DMS79 treated with DMSO at 0.1 percent for 48 hours (cell line): ENCODE results near the gene VSTM2B.
A peak's percentile ranks its signal among the peaks of the same experiment; 100 is the strongest.
"Not testable (repeated sequence)": the region's sequence is repeated elsewhere in the genome, so short reads cannot be mapped to it uniquely, and the experiment has no call there.

Experiments
- DNase-seq: peaks from one replicate; lab custom pipeline; 2025; lab: John Stamatoyannopoulos, UW

The VSTM2B gene

DNA sequence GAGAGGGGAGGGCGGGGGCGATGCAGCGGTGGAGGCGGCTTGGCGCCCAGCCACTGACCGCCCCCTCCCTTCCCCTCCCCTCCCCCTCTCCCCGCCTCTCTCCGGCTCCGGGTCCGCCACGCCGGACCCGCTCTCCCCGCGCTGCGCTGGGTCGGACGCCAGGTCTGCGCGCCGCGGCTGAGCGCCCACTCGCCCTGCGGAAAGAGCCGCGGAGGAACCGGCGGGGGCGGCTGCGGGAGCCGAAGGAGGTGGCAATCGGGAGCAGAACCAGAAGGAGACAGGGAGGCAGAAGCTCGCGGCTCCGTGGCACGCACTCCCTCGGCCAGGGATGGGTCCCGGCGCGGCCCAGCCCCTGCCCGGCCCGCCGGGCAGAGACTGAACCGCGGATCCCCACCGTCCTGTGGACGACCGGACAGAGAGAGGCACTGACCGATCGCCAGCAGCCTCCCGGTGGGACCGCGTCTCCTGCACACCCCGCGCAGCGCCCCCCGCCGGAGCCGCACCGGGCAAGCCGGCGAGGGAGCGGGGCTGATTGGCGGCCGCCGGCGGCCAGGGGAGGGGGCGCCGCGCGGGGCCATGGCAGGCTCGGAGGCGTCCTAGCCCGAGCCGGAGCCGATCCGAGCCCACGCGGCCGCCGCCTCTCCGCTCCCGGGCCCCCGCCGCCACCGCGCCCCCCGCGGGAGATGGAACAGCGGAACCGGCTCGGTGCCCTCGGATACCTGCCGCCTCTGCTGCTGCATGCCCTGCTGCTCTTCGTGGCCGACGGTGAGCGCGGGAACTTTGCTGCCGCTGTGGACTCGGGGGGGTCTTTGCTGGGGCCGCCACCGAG lies at the start of gene VSTM2B:
VSTM2B (plus strand) TSS at position 94 of the 829 bp plus-strand sequence; CDS start at position 684, 590 bp downstream.
- no peak for DNase-seq

GRCh38 chr19:29476528-29476927 lies 49.3 kb upstream of the VSTM2B start:
- DNase-seq = peak; percentile 17

DNA sequence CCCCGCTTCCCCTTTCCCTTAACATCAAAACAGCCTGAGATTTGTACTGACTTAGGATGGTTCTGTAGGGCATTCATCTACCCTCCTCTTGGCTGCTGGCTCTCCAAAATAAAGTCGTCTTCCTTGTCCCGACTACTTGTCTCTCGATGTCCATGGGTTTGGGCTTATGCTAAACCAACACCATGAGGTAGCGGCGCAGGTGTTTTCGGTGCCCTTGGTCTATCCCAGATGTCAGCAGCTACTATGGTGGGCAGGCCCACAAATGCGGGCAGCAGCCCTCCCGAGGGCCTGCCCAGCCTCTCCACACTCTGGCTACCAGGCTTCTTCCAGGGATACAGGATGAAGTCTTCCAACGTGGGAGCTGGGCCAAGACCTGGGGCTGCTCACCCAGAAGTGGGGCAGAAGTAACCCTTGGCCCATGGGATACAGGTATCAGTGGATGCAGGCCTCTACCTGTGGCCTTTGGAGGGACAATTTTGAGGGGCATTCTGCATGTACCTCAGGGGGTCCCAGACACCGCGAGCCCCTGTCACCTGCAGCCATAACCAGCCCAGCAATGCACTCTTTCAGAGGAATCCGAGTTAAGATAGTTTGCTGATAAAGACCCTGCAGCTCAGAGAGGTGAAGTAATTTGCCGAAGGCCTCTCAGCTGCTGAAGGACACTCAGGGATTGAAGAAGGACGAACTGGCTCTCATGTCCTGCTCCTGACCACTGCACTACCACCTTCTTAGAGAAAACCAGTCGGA lies 47.8 kb upstream of the VSTM2B start:
- no peak for DNase-seq

GRCh38 chr19:29478578-29479565 lies 46.9 kb upstream of the VSTM2B start:
- DNase-seq = no peak

DNA sequence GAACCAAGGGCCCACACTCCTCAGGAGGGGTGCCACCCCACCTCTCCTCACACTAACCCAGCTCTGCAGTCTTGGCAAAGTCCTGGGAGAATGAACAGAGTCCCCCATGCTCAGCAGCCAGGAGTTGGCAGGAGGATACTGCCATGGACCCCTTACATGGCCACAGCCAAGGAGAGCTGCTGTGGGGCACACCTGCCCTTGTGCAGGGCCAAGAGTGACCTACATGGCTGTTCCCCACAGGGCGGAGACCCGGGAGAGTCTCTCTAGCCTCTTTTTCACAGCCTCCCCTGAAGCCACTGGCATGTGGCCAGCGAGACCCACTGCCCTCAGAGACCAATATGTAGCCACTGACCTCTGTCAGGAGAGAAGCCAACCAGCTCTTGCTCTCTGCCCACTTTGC lies 45.9 kb upstream of the VSTM2B start:
- no peak for DNase-seq

DNA sequence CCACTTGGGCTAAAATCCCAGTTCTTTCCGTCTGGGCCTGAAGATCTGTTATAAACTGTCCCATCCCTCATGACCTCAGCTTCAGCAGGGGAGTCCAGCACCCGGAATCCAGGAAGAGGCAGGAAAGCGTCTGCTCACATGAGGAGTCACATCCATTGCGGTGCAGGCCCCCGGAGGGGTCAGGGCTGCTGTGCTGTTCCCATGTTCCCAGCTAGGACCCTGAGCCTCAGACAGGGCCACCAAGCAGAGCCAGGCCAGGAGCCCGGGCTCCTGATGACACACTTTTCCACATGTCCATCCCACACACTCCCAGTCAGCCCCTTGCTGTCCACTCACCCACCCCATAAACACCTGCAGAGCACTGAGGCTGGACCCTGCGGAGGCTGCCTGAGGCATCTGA lies 45.3 kb upstream of the VSTM2B start:
- no peak for DNase-seq

DNA sequence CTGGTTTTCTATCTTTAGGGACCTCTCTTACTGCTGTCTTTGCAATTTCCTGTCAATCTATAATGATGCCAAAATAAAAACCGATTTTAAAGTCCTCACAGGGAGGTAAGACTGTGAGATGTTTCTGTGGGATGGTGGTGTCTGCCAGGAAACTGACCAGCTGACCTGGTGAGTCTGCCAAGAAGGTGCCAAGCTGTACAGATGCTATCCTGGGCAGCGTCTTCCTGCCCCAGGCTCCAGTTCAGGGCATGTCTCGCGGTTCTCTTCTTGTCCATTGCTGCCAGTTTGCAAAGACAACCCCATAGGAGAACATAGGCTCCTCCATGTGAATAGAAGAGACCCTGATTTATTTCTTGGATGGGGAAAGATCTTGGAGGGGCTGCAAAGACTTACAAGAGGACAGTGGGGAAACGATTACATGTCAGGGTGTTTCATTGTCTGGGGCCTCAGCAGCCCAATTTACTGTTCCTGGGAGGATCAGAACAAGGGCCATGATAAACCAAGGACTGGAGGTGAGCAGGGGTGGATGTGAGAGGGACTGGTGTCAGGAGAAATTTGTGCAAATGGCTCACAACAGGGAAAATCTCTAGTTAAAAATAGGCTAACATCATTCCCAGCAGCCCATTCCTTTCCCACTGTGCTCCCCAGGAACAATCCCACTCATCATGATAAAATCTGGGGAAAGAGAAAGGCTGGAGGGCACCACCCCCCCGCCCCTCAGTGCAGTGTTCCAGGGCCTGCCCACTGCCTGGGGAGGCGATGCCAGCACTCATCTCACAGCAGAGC lies 42.7 kb upstream of the VSTM2B start:
- no peak for DNase-seq

- DNase-seq = no peak
These were observed 42.2 kb upstream of the VSTM2B start for GRCh38 chr19:29483641-29483920.

DNA sequence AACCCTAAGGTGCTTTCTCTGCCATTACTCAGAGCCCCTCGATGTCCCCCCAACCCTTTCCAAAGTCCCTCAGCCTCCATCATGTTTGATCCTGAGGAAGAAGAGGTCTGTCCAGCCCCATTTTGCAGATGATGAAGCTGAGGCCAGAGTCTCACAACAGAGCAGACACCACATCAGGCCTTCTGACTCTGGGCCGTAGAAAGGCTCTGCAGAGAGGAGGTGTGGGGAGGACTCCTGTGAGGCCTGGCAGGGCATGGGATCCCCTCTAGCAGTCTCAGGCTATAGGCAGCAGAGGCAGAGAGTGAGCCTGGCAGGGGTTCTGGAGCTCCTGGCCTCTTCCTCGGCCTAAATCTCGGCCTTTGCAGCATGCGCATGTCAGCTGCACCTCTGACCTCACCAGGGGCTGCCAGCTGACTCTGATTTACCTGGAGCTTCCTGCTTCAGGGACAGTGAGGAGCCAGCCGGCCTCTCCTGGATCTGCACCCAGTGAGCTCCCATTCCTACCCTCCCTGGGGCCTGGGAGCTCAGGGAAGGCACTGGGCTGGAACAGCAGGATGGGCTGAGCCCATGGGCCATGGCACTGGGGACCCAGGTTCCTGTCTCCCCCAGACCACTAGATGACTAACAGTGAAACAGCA lies 41.7 kb upstream of the VSTM2B start:
- no peak for DNase-seq

GRCh38 chr19:29484876-29485275 lies 40.9 kb upstream of the VSTM2B start:
- DNase-seq = no peak

DNA sequence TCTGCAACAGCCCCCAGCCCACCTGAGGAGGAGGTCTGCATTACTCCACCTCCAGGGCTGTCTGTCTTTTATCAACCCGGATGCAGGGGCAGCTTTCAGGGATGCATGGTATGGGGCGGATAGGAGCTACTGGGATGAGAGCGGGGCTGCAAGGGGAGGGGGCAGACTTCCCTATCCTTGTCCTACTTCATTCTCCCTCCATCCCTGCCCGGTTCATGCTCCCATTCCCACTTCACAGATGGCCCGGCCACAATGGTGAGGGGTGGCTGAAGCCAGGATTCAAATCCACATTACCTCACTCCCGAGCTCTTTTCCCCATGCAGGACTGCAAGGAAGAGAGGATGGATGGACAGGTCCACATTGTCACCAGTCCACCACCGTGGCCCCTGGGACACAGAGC lies 40.5 kb upstream of the VSTM2B start:
- DNase-seq = no peak

- not testable (repeated sequence) for DNase-seq
These were observed 38.8 kb upstream of the VSTM2B start for GRCh38 chr19:29486961-29487360.

DNA sequence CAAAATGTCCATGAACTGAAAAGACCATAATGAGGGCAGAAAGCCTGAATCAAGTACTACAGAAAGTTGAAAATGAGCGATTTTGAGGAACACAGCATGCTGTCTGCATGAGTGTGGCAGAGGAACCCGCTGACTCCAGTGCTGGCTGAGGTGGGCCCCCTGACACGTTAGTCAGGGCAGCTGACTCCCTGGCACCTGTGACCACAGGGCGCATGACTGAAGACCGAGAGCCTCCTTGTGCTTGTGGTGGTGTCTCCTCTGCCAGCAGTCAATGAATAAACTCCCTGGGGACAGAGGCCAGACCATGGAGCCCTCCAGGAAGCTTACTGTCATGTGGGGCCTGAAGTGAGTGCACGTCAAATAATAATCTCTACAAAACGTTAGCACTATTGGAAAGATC lies 38.4 kb upstream of the VSTM2B start:
- peak; percentile 27 for DNase-seq

GRCh38 chr19:29488316-29488715 lies 37.5 kb upstream of the VSTM2B start:
- no peak for DNase-seq

- DNase-seq = no peak
These were observed 36.4 kb upstream of the VSTM2B start for GRCh38 chr19:29489172-29489951.

DNA sequence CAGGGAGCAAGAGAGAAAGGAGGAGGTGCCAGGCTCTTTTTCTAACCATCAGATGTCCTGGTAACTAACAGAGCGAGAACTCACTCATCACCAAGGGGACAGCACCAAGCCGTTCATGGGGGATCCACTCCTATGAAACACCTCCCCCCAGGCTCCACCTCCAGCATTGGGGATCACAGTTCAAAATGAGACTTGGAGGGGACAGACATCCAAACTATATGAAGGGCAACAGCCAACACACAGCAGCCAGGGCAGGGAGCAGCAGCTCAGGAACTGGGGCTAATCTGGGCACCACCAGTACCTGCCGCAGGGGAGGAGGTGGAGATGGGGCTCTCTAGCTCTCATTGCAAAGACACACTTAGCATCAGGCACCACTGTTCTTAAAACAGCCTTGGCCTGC lies 34.3 kb upstream of the VSTM2B start:
- no peak for DNase-seq

DNA sequence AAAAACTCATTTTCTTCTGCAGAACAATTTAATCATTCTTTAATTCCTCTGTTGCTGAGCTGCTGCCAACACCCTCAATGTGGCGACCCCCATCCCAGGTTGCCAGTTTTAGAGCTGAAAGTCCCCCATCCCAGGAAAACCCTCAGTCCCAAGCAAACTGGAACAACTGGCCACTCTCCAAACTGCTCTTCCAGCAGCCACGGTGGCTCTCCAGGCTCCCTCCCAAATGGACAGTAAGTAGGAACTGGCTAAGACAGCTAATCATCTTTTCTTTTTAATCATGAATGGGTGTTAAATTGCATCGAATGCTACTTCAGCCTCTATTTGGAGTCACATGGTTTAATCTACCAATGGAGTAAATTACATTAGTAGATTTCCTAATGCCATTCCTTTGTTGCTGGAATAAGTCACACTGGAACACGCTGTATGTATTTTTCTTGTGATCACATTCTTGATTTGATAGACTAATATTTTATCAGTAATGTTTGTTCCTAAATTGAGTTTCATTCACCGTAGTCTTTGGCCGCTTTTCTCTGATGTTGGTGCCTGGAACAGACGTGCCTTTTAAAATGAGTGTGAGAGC lies 33.7 kb upstream of the VSTM2B start:
- DNase-seq = no peak

DNA sequence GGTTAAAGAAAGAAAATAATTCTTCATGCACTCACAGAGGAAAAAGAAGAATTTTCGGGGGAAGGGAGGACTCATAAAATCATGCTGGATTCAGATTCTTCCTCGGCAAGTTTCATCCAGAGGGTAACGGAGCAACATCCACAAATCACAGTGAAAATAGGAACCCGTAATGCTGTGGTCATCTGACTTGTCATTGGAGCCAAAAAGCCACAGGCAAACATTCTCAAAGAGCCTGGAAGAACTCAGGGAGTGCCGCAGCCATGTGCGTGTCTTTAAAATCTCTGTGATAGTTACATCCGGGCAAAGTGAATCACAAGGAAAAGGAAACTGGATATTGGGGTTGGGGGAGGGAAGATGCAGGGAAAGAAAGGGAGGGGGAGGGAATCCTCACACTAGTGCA lies 33.0 kb upstream of the VSTM2B start:
- no peak for DNase-seq

- DNase-seq = no peak
These were observed 30.7 kb upstream of the VSTM2B start for GRCh38 chr19:29495091-29495490.

- no peak for DNase-seq
These were observed 29.8 kb upstream of the VSTM2B start for GRCh38 chr19:29495901-29496441.
